ENCODE results near the gene DEXI.
"Not testable (repeated sequence)": the region's sequence is repeated elsewhere in the genome, so short reads cannot be mapped to it uniquely, and the experiment has no call there.

DEXI gene

DNA sequence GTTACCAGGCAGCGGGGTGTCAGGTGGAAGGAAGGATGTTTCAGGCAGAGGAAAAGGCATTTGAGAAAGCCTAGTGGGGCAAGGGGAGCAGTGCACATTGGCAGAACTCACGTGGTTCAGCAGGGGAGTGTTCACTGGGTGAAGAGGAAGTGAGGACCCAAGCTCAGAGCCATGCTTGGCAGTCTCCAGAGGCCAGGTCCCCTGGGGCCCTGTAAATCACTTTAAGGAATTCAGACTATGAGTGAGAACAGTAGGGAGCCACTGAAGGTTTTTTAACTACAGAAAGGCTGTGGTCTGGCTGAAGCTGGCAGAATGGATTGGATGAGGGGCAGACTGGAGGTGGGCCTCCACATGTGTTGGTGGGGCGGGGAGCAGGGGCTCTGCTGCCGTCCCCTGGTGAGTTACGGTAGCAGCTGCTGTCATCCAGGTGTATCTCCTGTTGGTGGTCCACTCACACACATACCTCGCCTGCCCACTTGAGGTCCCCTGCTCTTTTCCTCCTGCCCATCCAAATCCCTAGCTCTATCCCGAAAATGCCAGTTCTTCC, 7.2 kb upstream of the DEXI start:
- H3K4me2 ChIP-seq (ENCODE audit: low read length): no peak overlapping the region
- H3K27me3 ChIP-seq (ENCODE audit: control insufficient read depth, insufficient read depth, low read length): no peaks in the 10 kb centered on the region
- H3K9me3 ChIP-seq (replicated peaks; ENCODE audit: low read length): no peaks in the 10 kb centered on the region
- H3K4me1 ChIP-seq (ENCODE audit: control insufficient read depth, insufficient read depth, low read length): peaks cover 46% of the 10 kb centered on the region
- H3K9ac ChIP-seq (ENCODE audit: low read depth, low read length): no peak overlapping the region
- H3K4me3 ChIP-seq (ENCODE audit: low read length): no peak overlapping the region
- H3K36me3 ChIP-seq (ENCODE audit: insufficient read depth, low read length): no peaks in the 10 kb centered on the region

DNA sequence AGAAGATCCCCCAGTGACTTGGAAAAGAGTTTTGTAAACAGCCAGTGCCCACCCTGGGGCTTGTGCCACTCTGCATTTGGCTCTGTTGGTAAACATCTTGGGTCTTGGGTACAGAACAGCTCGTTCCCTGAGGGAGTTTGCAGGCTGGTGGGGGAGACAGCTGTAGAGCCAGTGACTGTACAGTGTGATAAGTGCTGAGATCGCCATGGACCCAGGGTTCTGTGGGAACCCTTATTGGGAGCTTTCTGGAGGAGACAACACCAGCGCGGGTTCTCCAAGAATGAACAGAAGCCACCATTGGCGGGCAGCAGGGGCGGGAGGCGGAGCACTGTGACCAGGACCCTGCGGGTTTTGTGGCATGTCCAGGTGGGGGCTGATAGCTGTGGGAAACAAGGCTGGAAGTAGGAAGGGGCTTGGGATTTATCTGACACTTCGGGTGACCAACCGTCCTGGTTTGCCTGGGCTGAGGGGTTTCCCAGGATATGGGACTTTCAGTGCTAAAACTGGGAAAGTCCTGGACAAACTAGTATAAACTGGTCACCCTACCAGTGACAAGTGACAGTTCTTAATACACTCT, 5.0 kb upstream of the DEXI start:
- H3K9me3 ChIP-seq (replicated peaks; ENCODE audit: low read length): no peaks in the 10 kb centered on the region
- no peaks in the 10 kb centered on the region for H3K36me3 ChIP-seq (ENCODE audit: insufficient read depth, low read length)
- H3K27me3 ChIP-seq (ENCODE audit: control insufficient read depth, insufficient read depth, low read length): no peaks in the 10 kb centered on the region
- H3K9ac ChIP-seq (ENCODE audit: low read depth, low read length): no peak overlapping the region
- H3K4me1 ChIP-seq (ENCODE audit: control insufficient read depth, insufficient read depth, low read length): peaks cover 55% of the 10 kb centered on the region
- H3K4me2 ChIP-seq (ENCODE audit: low read length): peak overlapping the region; percentile 97
- no peak overlapping the region for H3K4me3 ChIP-seq (ENCODE audit: low read length)

DNA sequence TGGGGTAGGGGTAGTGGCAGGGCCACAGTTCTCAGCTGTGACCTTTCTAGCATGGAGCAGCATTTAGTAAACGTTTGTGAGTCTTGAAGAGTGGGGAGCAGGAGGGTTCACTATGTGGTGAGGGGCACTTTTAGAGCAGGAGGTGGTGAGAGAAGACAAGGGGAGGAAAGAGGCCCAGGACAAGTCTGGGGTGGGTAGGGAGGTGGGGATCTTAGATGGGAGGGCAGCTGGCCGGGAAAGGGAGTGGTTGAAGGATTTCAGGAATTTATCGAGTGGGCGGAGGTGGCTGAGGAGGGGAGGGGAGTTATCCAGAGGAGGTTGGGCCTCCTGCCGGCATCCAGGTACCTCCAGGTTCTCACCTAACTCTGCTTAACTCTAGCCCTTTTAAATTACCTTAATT, 4.0 kb upstream of the DEXI start:
- Histone ChIP-seq H3K4me2 (ENCODE audit: low read length) (peak overlapping the region; percentile 97), H3K36me3 (ENCODE audit: insufficient read depth, low read length) (no peaks in the 10 kb centered on the region), H3K4me3 (ENCODE audit: low read length) (peak overlapping the region; percentile 93), H3K4me1 (ENCODE audit: control insufficient read depth, insufficient read depth, low read length) (peaks cover 55% of the 10 kb centered on the region), H3K9me3 (replicated peaks; ENCODE audit: low read length) (no peaks in the 10 kb centered on the region), H3K27me3 (ENCODE audit: control insufficient read depth, insufficient read depth, low read length) (no peaks in the 10 kb centered on the region), H3K9ac (ENCODE audit: low read depth, low read length) (peak overlapping the region; percentile 48)

DNA sequence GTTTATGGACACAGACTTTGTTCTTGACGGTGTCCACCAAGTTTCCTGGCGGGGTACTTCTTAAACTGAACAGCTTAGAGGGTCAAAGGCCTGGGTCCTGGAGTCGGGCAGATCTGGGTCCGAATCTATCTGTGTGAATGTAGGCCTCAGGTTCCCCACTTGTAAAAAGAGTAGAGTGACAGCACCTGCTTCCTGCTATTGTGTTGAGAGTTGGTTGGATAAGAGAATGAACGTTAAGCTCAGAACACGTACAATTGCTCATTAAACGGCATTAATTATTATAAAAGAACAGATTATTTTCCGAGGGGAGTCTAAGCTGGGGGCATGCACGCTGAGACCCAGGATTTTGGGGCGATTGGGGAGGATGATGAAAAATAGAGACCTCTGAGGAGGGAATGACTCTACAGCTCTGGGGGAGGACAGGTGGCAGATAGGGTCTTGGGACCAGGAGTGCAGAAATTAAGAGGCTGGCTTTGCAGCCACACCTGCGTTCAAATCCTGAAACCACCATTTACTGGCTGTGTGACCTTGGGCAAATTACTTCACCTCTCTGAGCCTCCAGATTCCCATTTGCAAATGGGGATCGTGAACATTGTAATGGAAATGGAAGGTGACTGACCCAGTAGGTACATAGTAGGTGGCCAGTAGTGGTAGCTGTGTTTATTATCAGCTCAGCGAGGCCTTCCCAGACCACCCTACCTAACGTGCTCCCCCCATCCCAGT, 3.0 kb upstream of the DEXI start:
- peaks cover 54% of the 10 kb centered on the region for H3K4me1 ChIP-seq (ENCODE audit: control insufficient read depth, insufficient read depth, low read length)
- H3K27me3 ChIP-seq (ENCODE audit: control insufficient read depth, insufficient read depth, low read length): no peaks in the 10 kb centered on the region
- H3K9ac ChIP-seq (ENCODE audit: low read depth, low read length): peak overlapping the region; percentile 90
- H3K4me2 ChIP-seq (ENCODE audit: low read length): peak overlapping the region; percentile 97
- peaks cover under 1% of the 10 kb centered on the region for H3K36me3 ChIP-seq (ENCODE audit: insufficient read depth, low read length)
- no peaks in the 10 kb centered on the region for H3K9me3 ChIP-seq (replicated peaks; ENCODE audit: low read length)
- peak overlapping the region; percentile 93 for H3K4me3 ChIP-seq (ENCODE audit: low read length)

DNA sequence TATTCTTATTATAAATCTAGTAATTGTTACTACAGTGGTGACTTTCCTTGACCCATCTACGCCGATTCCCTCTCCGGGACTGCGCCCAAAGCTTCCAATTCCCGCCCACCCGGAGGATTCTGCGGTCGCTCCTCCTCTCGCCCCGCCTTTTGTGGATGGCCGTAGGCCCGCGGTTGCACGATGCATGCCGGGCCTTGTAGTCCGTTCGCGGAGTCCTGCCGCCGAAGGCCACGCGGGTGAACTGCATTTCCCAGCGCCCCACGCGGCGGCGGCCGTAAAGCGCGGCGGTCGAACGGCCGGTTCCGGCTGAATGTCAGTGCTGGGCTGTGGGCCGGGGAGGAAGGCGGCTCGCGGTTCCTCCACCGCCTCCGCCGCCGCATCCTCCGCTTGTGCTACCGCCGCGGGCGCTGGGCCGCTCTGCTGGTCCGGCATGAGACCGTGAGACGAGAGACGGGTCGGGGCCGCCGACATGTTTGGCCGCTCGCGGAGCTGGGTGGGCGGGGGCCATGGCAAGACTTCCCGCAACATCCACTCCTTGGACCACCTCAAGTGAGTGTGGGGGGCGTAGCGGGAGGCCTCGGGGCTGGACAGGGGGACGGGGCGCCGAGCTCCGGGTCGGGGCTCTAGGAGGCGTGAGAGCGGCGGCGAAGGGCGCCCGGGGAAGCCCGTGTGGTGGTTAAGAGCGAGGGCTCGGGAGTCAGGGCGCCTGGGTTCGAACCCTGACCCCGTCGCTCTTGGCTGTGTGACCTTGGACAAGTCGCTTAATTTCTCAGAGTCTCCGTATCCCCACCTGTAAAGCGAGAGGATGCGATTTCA, 2.2 kb upstream of the DEXI start, which contains the start of gene CLEC16A:
CLEC16A (plus strand) TSS at position 316 of the 816 bp plus-strand sequence; CDS start at position 470, 154 bp downstream.
- peak within 1 kb of the TSS; percentile 93 for H3K4me3 ChIP-seq (ENCODE audit: low read length)
- no peaks in the 10 kb centered on the region for H3K9me3 ChIP-seq (replicated peaks; ENCODE audit: low read length)
- H3K9ac ChIP-seq (ENCODE audit: low read depth, low read length): peak within 1 kb of the TSS; percentile 90
- peak within 1 kb of the TSS; percentile 97 for H3K4me2 ChIP-seq (ENCODE audit: low read length)
- peaks cover 7% of the 10 kb centered on the region for H3K36me3 ChIP-seq (ENCODE audit: insufficient read depth, low read length)
- H3K4me1 ChIP-seq (ENCODE audit: control insufficient read depth, insufficient read depth, low read length): peaks cover 54% of the 10 kb centered on the region
- no peaks in the 10 kb centered on the region for H3K27me3 ChIP-seq (ENCODE audit: control insufficient read depth, insufficient read depth, low read length)

DNA sequence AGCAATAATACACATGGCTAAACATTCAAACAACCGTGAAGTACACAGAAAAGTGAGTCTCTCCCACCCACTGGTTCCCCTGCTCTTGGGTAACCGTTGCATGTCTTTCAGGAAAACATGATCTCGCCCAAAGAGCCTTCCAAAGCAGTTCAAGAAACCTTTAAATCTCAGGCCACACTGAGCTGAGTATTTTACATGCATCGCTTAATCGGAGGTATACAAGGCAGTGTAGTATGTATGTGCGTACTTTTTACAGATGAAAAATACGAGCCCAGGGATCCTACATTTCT, 741 bp upstream of the DEXI start:
- Histone ChIP-seq H3K27me3 (ENCODE audit: control insufficient read depth, insufficient read depth, low read length) (no peaks in the 10 kb centered on the region), H3K9me3 (replicated peaks; ENCODE audit: low read length) (no peaks in the 10 kb centered on the region), H3K4me2 (ENCODE audit: low read length) (peak overlapping the region; percentile 96), H3K9ac (ENCODE audit: low read depth, low read length) (peak overlapping the region; percentile 81), H3K4me3 (ENCODE audit: low read length) (peak overlapping the region; percentile 83), H3K4me1 (ENCODE audit: control insufficient read depth, insufficient read depth, low read length) (peaks cover 63% of the 10 kb centered on the region), H3K36me3 (ENCODE audit: insufficient read depth, low read length) (peaks cover 19% of the 10 kb centered on the region)

DNA sequence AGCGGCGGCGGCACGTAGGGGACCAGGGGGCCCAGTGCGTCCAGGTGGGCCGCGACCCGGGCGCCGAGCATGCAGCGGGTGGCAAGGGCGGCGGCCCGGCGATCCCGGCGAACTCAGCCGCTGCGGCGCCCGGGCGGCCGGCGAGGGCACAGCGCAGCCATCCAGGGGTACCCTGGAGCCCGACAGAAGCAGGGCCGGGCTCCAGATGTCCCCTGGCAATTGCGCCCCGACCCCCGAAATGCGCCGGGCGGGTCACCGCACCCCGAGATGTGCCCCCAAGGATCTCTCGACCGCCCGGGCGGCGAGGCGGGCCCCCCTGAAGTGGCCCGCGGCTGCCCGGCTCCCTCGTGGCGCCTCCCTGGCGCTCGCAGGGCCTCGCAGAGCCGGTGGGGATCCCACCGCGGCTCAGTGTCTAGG, 325 bp downstream of the DEXI start:
- peak overlapping the region; percentile 97 for H3K4me2 ChIP-seq (ENCODE audit: low read length)
- peak overlapping the region; percentile 83 for H3K4me3 ChIP-seq (ENCODE audit: low read length)
- not testable (repeated sequence) for H3K27me3 ChIP-seq (ENCODE audit: control insufficient read depth, insufficient read depth, low read length); H3K9me3 ChIP-seq (replicated peaks; ENCODE audit: low read length)
- H3K36me3 ChIP-seq (ENCODE audit: insufficient read depth, low read length): peaks cover 19% of the 10 kb centered on the region
- peak overlapping the region; percentile 83 for H3K9ac ChIP-seq (ENCODE audit: low read depth, low read length)
- H3K4me1 ChIP-seq (ENCODE audit: control insufficient read depth, insufficient read depth, low read length): peaks cover 70% of the 10 kb centered on the region

DNA sequence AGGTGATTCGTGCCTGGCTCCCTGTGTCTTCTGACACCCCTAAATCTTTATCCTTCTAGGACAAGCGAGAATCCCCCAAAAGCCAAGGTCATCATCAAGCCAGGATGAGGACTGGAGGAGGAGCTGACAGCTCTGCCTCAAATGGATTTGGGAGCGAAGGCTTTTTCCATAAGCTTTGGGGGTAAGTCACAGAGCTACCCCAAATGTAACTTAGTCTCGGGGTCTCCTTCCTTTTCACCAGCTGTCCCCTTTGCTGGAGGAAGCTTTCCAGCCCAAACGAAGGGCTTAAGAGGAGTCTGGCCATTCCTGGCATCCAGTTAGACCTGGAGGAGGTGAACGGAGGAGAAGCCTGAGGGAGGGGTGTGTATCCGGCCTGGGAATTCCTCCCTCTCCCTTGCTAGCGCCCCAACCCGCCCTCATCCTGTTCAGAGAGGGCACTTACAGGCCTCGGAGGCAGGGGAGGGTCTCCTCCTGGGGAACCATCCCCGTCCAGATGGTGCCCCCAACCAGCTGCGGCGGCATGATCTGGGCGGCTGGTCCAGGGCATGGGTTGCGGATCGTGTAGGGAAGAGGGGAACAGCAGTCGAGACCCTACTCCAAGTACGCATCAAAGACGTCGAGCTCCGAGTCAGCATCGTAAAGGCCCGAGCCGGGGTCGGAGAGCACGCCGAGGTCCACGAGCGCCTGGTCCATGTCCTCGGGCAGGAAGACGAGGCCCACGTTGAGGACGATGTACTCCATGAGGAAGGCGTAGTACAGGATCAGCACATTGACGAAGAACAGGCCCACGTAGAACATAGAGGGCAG, 938 bp downstream of the DEXI start:
- Histone ChIP-seq H3K27me3 (ENCODE audit: control insufficient read depth, insufficient read depth, low read length) (no peaks in the 10 kb centered on the region), H3K36me3 (ENCODE audit: insufficient read depth, low read length) (peaks cover 19% of the 10 kb centered on the region), H3K4me2 (ENCODE audit: low read length) (peak overlapping the region; percentile 97), H3K9ac (ENCODE audit: low read depth, low read length) (peak overlapping the region; percentile 83), H3K9me3 (replicated peaks; ENCODE audit: low read length) (no peaks in the 10 kb centered on the region), H3K4me1 (ENCODE audit: control insufficient read depth, insufficient read depth, low read length) (peaks cover 64% of the 10 kb centered on the region), H3K4me3 (ENCODE audit: low read length) (peak overlapping the region; percentile 83)

DNA sequence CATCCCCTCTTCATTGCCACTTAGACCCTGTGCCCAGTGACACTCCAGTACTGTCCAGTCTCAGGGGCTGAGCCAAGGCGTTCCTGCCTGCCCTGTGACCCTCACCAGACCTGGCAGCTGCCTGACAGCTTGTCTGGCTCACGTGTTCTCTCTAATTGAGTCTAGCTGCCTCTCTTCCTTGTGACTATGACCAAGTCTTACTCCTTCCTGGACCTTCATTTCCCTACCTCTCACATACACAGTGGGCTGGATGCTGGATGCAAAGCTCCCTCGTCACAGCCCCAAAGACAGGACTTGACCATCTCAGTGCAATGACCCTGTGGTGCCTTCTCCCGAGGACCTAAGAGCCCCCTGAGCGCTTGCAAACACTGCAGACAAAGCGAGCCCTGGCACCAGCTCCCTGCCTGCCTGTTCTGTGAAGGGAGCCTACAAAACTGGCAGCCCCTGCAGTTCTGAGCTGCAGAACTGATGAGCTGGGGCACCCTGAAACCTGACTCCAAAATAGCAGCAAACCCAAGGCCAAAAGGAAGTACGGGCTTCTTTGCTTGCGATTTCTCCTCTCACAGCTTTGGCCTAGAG, 1.7 kb downstream of the DEXI start:
- H3K9me3 ChIP-seq (replicated peaks; ENCODE audit: low read length): no peaks in the 10 kb centered on the region
- peak overlapping the region; percentile 97 for H3K4me2 ChIP-seq (ENCODE audit: low read length)
- H3K4me1 ChIP-seq (ENCODE audit: control insufficient read depth, insufficient read depth, low read length): peaks cover 60% of the 10 kb centered on the region
- peak overlapping the region; percentile 83 for H3K4me3 ChIP-seq (ENCODE audit: low read length)
- H3K27me3 ChIP-seq (ENCODE audit: control insufficient read depth, insufficient read depth, low read length): no peaks in the 10 kb centered on the region
- H3K9ac ChIP-seq (ENCODE audit: low read depth, low read length): peak overlapping the region; percentile 83
- peaks cover 21% of the 10 kb centered on the region for H3K36me3 ChIP-seq (ENCODE audit: insufficient read depth, low read length)

DNA sequence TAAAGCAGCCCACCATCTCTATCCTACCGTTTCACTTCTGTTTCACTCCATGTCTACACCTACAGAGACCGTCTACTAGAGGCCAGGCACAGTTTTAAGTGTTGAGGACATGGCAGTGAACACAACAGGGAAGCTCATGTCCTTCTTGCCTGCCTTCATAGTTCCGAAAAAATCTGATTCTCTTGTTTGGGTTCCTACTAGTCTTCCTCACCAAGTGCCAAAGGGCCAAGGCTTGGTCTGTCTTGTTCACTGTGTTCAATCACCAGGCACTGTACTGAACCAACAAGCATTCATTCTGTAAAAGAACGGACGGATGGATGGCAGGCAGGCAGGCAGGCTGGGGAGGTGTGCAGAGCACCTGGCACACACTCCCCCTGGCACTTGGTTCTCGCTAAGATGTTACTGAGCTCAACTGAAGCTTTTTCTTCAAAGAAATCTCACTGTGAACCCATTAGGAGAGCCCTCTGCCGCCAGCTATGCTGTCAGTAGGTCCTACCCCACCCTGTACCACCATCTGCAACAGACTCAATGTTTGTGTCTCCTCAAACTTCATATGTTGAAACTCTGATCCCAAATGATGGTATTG, 2.5 kb downstream of the DEXI start:
- H3K4me1 ChIP-seq (ENCODE audit: control insufficient read depth, insufficient read depth, low read length): peaks cover 54% of the 10 kb centered on the region
- H3K4me3 ChIP-seq (ENCODE audit: low read length): peak overlapping the region; percentile 83
- H3K36me3 ChIP-seq (ENCODE audit: insufficient read depth, low read length): peaks cover 23% of the 10 kb centered on the region
- H3K4me2 ChIP-seq (ENCODE audit: low read length): peak overlapping the region; percentile 97
- H3K27me3 ChIP-seq (ENCODE audit: control insufficient read depth, insufficient read depth, low read length): no peaks in the 10 kb centered on the region
- H3K9me3 ChIP-seq (replicated peaks; ENCODE audit: low read length): no peaks in the 10 kb centered on the region
- H3K9ac ChIP-seq (ENCODE audit: low read depth, low read length): peak overlapping the region; percentile 8
